Measurements from ENCODE around the gene GALNT17.

The GALNT17 gene

GRCh38 chr7:71727347-71727746 is 595.4 kb downstream of the GALNT17 start:
- no peak for TF ChIP-seq TCF12 (IDR thresholded peaks at IDR 0.05; ENCODE audit: low read depth)
- no peak for TF ChIP-seq TEAD4 (IDR thresholded peaks at IDR 0.05)
- no peak for TF ChIP-seq YY1 (IDR thresholded peaks at IDR 0.05; ENCODE audit: low read depth)
- TF ChIP-seq EP300 (IDR thresholded peaks at IDR 0.05; ENCODE audit: borderline replicate concordance), result no peak
- TF ChIP-seq USF1 (IDR thresholded peaks at IDR 0.05), result no peak
- no peak for TF ChIP-seq NFIC (IDR thresholded peaks at IDR 0.05)
- no peak for TF ChIP-seq RAD21 (IDR thresholded peaks at IDR 0.05; ENCODE audit: low read depth)
- TF ChIP-seq FOXM1 (IDR thresholded peaks at IDR 0.05; ENCODE audit: borderline replicate concordance, low read depth), result no peak
- TF ChIP-seq EGR1 (IDR thresholded peaks at IDR 0.05), result no peak
- TF ChIP-seq ZBTB7A (IDR thresholded peaks at IDR 0.05; ENCODE audit: low read depth), result no peak
- TF ChIP-seq REST (IDR thresholded peaks at IDR 0.05; ENCODE audit: low read depth), result no peak
- no peak for TF ChIP-seq CREB1 (IDR thresholded peaks at IDR 0.05; ENCODE audit: low read depth)
- TF ChIP-seq CEBPB (IDR thresholded peaks at IDR 0.05), result no peak
- no peak for TF ChIP-seq TAF1 (IDR thresholded peaks at IDR 0.05; ENCODE audit: low read depth)

GRCh38 chr7:71731740-71732139 is 599.8 kb downstream of the GALNT17 start:
- TF ChIP-seq EP300 (IDR thresholded peaks at IDR 0.05; ENCODE audit: borderline replicate concordance) (no peak), TCF12 (IDR thresholded peaks at IDR 0.05; ENCODE audit: low read depth) (no peak), CEBPB (IDR thresholded peaks at IDR 0.05) (no peak), MAX (IDR thresholded peaks at IDR 0.05) (no peak), YY1 (IDR thresholded peaks at IDR 0.05; ENCODE audit: low read depth) (no peak), CREB1 (IDR thresholded peaks at IDR 0.05; ENCODE audit: low read depth) (no peak), EGR1 (IDR thresholded peaks at IDR 0.05) (no peak), NFIC (IDR thresholded peaks at IDR 0.05) (no peak), RAD21 (IDR thresholded peaks at IDR 0.05; ENCODE audit: low read depth) (no peak), FOXM1 (IDR thresholded peaks at IDR 0.05; ENCODE audit: borderline replicate concordance, low read depth) (no peak), USF1 (IDR thresholded peaks at IDR 0.05) (no peak), TEAD4 (IDR thresholded peaks at IDR 0.05) (no peak)

GRCh38 chr7:71733107-71733870 is 601.3 kb downstream of the GALNT17 start:
- TF ChIP-seq RAD21 (IDR thresholded peaks at IDR 0.05; ENCODE audit: low read depth), result peak; percentile 71
- no peak for TF ChIP-seq EP300 (IDR thresholded peaks at IDR 0.05; ENCODE audit: borderline replicate concordance)

- no peak for TF ChIP-seq TCF12 (IDR thresholded peaks at IDR 0.05; ENCODE audit: low read depth)
- peak; percentile 60; the same call in 1 of the 2 replicates for TF ChIP-seq RAD21 (IDR thresholded peaks at IDR 0.05; ENCODE audit: low read depth)
Measured at GRCh38 chr7:71735961-71736556, 604.1 kb downstream of the GALNT17 start.

- TF ChIP-seq EGR1 (IDR thresholded peaks at IDR 0.05) (no peak), FOXM1 (IDR thresholded peaks at IDR 0.05; ENCODE audit: borderline replicate concordance, low read depth) (no peak), CEBPB (IDR thresholded peaks at IDR 0.05) (no peak), USF1 (IDR thresholded peaks at IDR 0.05) (no peak), ZBTB7A (IDR thresholded peaks at IDR 0.05; ENCODE audit: low read depth) (no peak), TCF12 (IDR thresholded peaks at IDR 0.05; ENCODE audit: low read depth) (no peak)
Measured at GRCh38 chr7:71739520-71740173, 607.7 kb downstream of the GALNT17 start.

GRCh38 chr7:71740174-71740560 is 608.2 kb downstream of the GALNT17 start:
- TF ChIP-seq YY1 (IDR thresholded peaks at IDR 0.05; ENCODE audit: low read depth) (no peak), TCF12 (IDR thresholded peaks at IDR 0.05; ENCODE audit: low read depth) (no peak)

- TF ChIP-seq FOXM1 (IDR thresholded peaks at IDR 0.05; ENCODE audit: borderline replicate concordance, low read depth) (no peak), REST (IDR thresholded peaks at IDR 0.05; ENCODE audit: low read depth) (no peak), RAD21 (IDR thresholded peaks at IDR 0.05; ENCODE audit: low read depth) (no peak), MAX (IDR thresholded peaks at IDR 0.05) (no peak), EP300 (IDR thresholded peaks at IDR 0.05; ENCODE audit: borderline replicate concordance) (no peak), TEAD4 (IDR thresholded peaks at IDR 0.05) (no peak), TCF12 (IDR thresholded peaks at IDR 0.05; ENCODE audit: low read depth) (no peak), EGR1 (IDR thresholded peaks at IDR 0.05) (no peak), CEBPB (IDR thresholded peaks at IDR 0.05) (no peak), CREB1 (IDR thresholded peaks at IDR 0.05; ENCODE audit: low read depth) (no peak), ZBTB7A (IDR thresholded peaks at IDR 0.05; ENCODE audit: low read depth) (no peak), USF1 (IDR thresholded peaks at IDR 0.05) (no peak), YY1 (IDR thresholded peaks at IDR 0.05; ENCODE audit: low read depth) (no peak), TAF1 (IDR thresholded peaks at IDR 0.05; ENCODE audit: low read depth) (no peak), NFIC (IDR thresholded peaks at IDR 0.05) (no peak)
Measured at GRCh38 chr7:71746006-71746405, 614.1 kb downstream of the GALNT17 start.
